Naive thymus-derived CD4-positive, alpha-beta T cell (primary cell): ENCODE data around the gene HSPA4. TPM values are rescaled to one million over a fixed set of nuclear protein-coding genes. Genes with fewer than 3 reads are reported as not detected.
A peak's percentile ranks its signal among the peaks of the same experiment; 100 is the strongest.

Experiments used
- ATAC-seq: fragments of 150-1000 bp; cut with Tn5 transposase; 2 replicates; pipeline ENCODE4 v1.10.0; 2021; ENCODE audit warnings: mild to moderate bottlenecking, moderate library complexity
- CTCF ChIA-PET: fragments of 350-600 bp; sonication (Branson Sonifier 250); formaldehyde crosslinking; loops from one replicate; lab custom pipeline; 2021; ENCODE audit warnings: antibody characterized with exemption; lab: Charles Lee
- POLR2A ChIA-PET: fragments of 350-600 bp; sonication (Branson Sonifier 250); formaldehyde crosslinking; loops from one replicate; lab custom pipeline; 2021; ENCODE audit warnings: antibody characterized with exemption, inconsistent platforms; lab: Charles Lee
- DNase-seq, 9 donors: peaks; one replicate each; pipeline versions ENCODE4 v3.0.0 to v3.0.0-alpha.2; 2020 to 2022; ENCODE audit warnings: mixed read lengths in 1 of 9
- H3K27ac ChIP-seq: one replicate; pipeline ENCODE4 v1.7.0; 2013; ENCODE audit warnings: mild to moderate bottlenecking, low read depth, low read length, moderate library complexity
- H3K27me3 ChIP-seq, 2 donors: one replicate each; pipeline ENCODE4 v1.7.0; 2013; ENCODE audit warnings: low read length in 2 of 2, mild to moderate bottlenecking in 2 of 2, moderate library complexity in 2 of 2; ENCODE audit not compliant: control insufficient read depth in 2 of 2, insufficient read depth in 2 of 2
- H3K36me3 ChIP-seq, 3 experiments: 1 replicate in 2 of 3; 2 replicates in 1 of 3; pipeline ENCODE4 v1.7.0; 2013; ENCODE audit warnings: low read length in 3 of 3, mild to moderate bottlenecking in 3 of 3, moderate library complexity in 1 of 3; ENCODE audit not compliant: insufficient read depth in 3 of 3, control insufficient read depth in 2 of 3
- H3K4me1 ChIP-seq, 2 donors: one replicate each; pipeline ENCODE4 v1.7.0; 2013; ENCODE audit warnings: low read length in 2 of 2, mild to moderate bottlenecking in 2 of 2, moderate library complexity in 1 of 2; ENCODE audit not compliant: control insufficient read depth in 2 of 2, insufficient read depth in 2 of 2
- H3K4me3 ChIP-seq: 2 replicates; pipeline ENCODE4 v1.7.0; 2013; ENCODE audit warnings: mild to moderate bottlenecking, low read length
- H3K9me3 ChIP-seq, 3 experiments: 1 replicate in 2 of 3; 2 replicates in 1 of 3; pipeline ENCODE4 v1.7.0; 2013; ENCODE audit warnings: low read length in 3 of 3; ENCODE audit not compliant: control insufficient read depth in 2 of 3
- H3K27ac Mint-ChIP-seq, 9 donors: one replicate each; pipeline ENCODE4 v1.8.0; 2020 to 2022; ENCODE audit warnings: mixed read lengths in 9 of 9, mild to moderate bottlenecking in 8 of 9, moderate library complexity in 5 of 9, inconsistent platforms in 2 of 9
- H3K27me3 Mint-ChIP-seq, 5 donors: one replicate each; pipeline ENCODE4 v1.8.0; 2021 to 2022; ENCODE audit warnings: mixed read lengths in 5 of 5, mild to moderate bottlenecking in 1 of 5
- H3K36me3 Mint-ChIP-seq, 5 donors: one replicate each; pipeline ENCODE4 v1.8.0; 2020 to 2022; ENCODE audit warnings: mixed read lengths in 5 of 5, mild to moderate bottlenecking in 3 of 5, inconsistent platforms in 1 of 5
- H3K4me1 Mint-ChIP-seq, 7 donors: one replicate each; pipeline ENCODE4 v1.8.0; 2020 to 2022; ENCODE audit warnings: mixed read lengths in 7 of 7, mild to moderate bottlenecking in 3 of 7, inconsistent platforms in 1 of 7
- H3K4me3 Mint-ChIP-seq, 10 donors: one replicate each; pipeline ENCODE4 v1.8.0; 2020 to 2022; ENCODE audit warnings: mild to moderate bottlenecking in 10 of 10, mixed read lengths in 10 of 10, moderate library complexity in 6 of 10, inconsistent platforms in 2 of 10
- H3K9me3 Mint-ChIP-seq, 11 donors: one replicate each; pipeline ENCODE4 v1.8.0; 2020 to 2022; ENCODE audit warnings: mixed read lengths in 11 of 11, mild to moderate bottlenecking in 4 of 11, inconsistent platforms in 1 of 11, moderate library complexity in 1 of 11
- intact Hi-C, 2 donors: fragments of 100-400 bp; cut with micrococcal nuclease; formaldehyde crosslinking; loops; one replicate each; pipeline ENCODE4 v1.15.1; 2023
- polyA plus RNA-seq, 2 donors: library from polyadenylated mRNA; unstranded; fragments of 300-500 nt; fragmentation: Illumina TruSeq; gene quantifications; one replicate each; pipeline ENCODE4 v1.2.3, GENCODE V29; 2021
- total RNA-seq, 6 experiments: library from RNA in 5 of 6; stranded (reverse) in 5 of 6; gene quantifications; 1 replicate in 5 of 6; 2 replicates in 1 of 6; pipeline ENCODE4 v1.2.3 and lab custom pipeline; 2021 to 2026

HSPA4 gene
- total and polyA plus RNA-seq, 7 experiments from 2014 or later, result 37.7 to 103 (median 42.4) TPM

- peaks cover 0 to 9% (median 0%) of the 10 kb centered on the region in 5 donors for H3K27me3 Mint-ChIP-seq
- H3K27ac Mint-ChIP-seq, result peak overlapping the region in 1 of 9 donors; percentile 40
- ChIA-PET POLR2A (interaction anchor here (0.5 kb wide), 1 partner anchor 10 kb away, joined by 3 read pairs; no protein-coding TSS in a partner anchor), CTCF (no interaction called here)
- no peak for DNase-seq
- Histone ChIP-seq H3K4me1 (no peaks in the 10 kb centered on the region), H3K27me3 (no peaks in the 10 kb centered on the region), H3K27ac (no peak overlapping the region), H3K4me3 (no peak overlapping the region), H3K36me3 (no peaks in the 10 kb centered on the region), H3K9me3 (no peaks in the 10 kb centered on the region)
- ATAC-seq, result no peak
- H3K9me3 Mint-ChIP-seq, result peaks cover 0 to 6% (median 0%) of the 10 kb centered on the region in 11 donors
- intact Hi-C loops, result no loop called here
- peaks cover 0 to 5% (median under 1%) of the 10 kb centered on the region in 7 donors for H3K4me1 Mint-ChIP-seq
- peaks cover 0 to 4% (median 0%) of the 10 kb centered on the region in 5 donors for H3K36me3 Mint-ChIP-seq
- H3K4me3 Mint-ChIP-seq, result no peak overlapping the region
Measured at GRCh38 chr5:133154274-133155075, 102.7 kb downstream of the HSPA4 start.

DNA sequence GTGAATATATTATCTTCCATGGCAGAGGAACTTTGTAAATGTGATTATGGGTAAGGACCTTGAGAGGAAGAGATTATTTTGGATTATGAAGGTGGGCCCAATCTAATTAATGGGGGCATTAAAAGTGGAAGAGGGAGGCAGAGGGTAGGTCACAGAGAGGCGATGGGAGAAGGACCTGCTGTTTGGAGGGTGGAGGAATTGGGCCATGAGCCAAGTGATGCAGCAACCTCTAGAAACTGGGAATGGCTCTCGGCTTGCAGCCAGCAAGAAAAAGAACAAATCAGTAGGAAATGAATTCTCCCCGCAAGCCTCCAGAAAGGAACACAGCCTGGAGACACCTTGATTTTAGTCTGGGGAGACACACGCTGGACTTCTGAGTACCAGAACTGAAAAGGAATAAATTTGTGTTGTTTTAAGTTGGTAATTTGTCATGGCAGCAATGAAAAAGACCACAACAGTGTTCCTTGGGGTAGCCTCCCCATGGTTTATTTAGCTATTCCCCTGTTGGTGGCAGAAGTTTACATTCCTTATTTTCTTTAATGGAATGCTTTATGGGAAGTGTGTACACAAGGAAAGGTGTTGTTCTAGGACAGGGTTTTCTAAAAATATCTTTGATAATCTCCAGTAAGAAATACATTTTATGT is 103.6 kb downstream of the HSPA4 start:
- Mint-ChIP-seq H3K4me3 (no peak overlapping the region), H3K9me3 (peaks cover 0 to 7% (median 0%) of the 10 kb centered on the region in 11 donors), H3K27me3 (peaks cover 0 to 9% (median 0%) of the 10 kb centered on the region in 5 donors), H3K27ac (peak overlapping the region in 1 of 9 donors; percentile 40), H3K4me1 (peaks cover 2 to 11% (median 8%) of the 10 kb centered on the region in 7 donors), H3K36me3 (peaks cover 0 to 4% (median 0%) of the 10 kb centered on the region in 5 donors)
- intact Hi-C loops, result no loop called here
- ChIA-PET CTCF (no interaction called here), POLR2A (no interaction called here)
- Histone ChIP-seq H3K27me3 (no peaks in the 10 kb centered on the region), H3K4me3 (no peak overlapping the region), H3K9me3 (no peaks in the 10 kb centered on the region), H3K27ac (no peak overlapping the region), H3K4me1 (no peaks in the 10 kb centered on the region), H3K36me3 (no peaks in the 10 kb centered on the region)
- DNase-seq, result no peak
- no peak for ATAC-seq

Other genes with a start within 250 kb of the HSPA4 start
- under 1 TPM in 1 of 5 experiments, not detected in 4; 0.15 TPM for gene SOWAHA, start 238.7 kb upstream of the HSPA4 start, total RNA-seq
- not detected for gene SOWAHA, start 238.7 kb upstream of the HSPA4 start, polyA plus RNA-seq
- gene SHROOM1, start 221.4 kb upstream of the HSPA4 start, total RNA-seq, result 1 to 10 TPM in 3 of 5 experiments, under 1 TPM in 1, not detected in 1; 0.11 to 8.9 (median 3.7) TPM
- not detected for gene SHROOM1, start 221.4 kb upstream of the HSPA4 start, polyA plus RNA-seq
- 1 to 10 TPM in 4 of 5 experiments, under 1 TPM in 1; 0.48 to 2.0 (median 1.6) TPM for gene GDF9, start 185.5 kb upstream of the HSPA4 start, total RNA-seq
- gene GDF9, start 185.5 kb upstream of the HSPA4 start, polyA plus RNA-seq, result under 1 TPM; 0.43 to 0.53 TPM
- gene UQCRQ, start 185.4 kb upstream of the HSPA4 start, total RNA-seq, result 100 to 1,000 TPM; 101 to 338 (median 110) TPM
- 100 to 1,000 TPM; 556 to 584 TPM for gene UQCRQ, start 185.4 kb upstream of the HSPA4 start, polyA plus RNA-seq
- 1 to 10 TPM in 4 of 5 experiments, under 1 TPM in 1; 0.91 to 9.9 (median 4.5) TPM for gene LEAP2, start 178.3 kb upstream of the HSPA4 start, total RNA-seq
- gene LEAP2, start 178.3 kb upstream of the HSPA4 start, polyA plus RNA-seq, result 1 to 10 TPM in 1 of 2 donors, under 1 TPM in 1; 0.70 to 2.0 TPM
- gene AFF4, start 88.4 kb upstream of the HSPA4 start, total RNA-seq, result 10 to 100 TPM; 39.7 to 82.3 (median 69.0) TPM
- 10 to 100 TPM; 25.3 to 30.6 TPM for gene AFF4, start 88.4 kb upstream of the HSPA4 start, polyA plus RNA-seq
- 10 to 100 TPM; 16.0 to 32.9 (median 18.2) TPM for gene ZCCHC10, start 25.5 kb upstream of the HSPA4 start, total RNA-seq
- 10 to 100 TPM; 34.5 to 47.5 TPM for gene ZCCHC10, start 25.5 kb upstream of the HSPA4 start, polyA plus RNA-seq